SK-N-MC (cell line): Measurements from ENCODE around the gene ESPNL.

ENCODE experiments used
- EZH2 ChIP-seq: fragments of 200-600 bp; sonication (generic); IDR thresholded peaks from one replicate; pipeline ENCODE4 v1.6.1; 2017; ENCODE audit warnings: antibody characterized with exemption
- FOXP2 ChIP-seq: optimal IDR thresholded peaks from 2 replicates; pipeline ENCODE3; 2011; ENCODE audit warnings: mild to moderate bottlenecking, moderate library complexity; ENCODE audit not compliant: insufficient read depth; ENCODE audit errors: extremely low read length, control extremely low read depth
- POLR2AphosphoS5 ChIP-seq: IDR thresholded peaks from 2 replicates; pipeline ENCODE4 v1.6.1; 2012; ENCODE audit warnings: mild to moderate bottlenecking, low read depth, low read length, borderline replicate concordance

DNA sequence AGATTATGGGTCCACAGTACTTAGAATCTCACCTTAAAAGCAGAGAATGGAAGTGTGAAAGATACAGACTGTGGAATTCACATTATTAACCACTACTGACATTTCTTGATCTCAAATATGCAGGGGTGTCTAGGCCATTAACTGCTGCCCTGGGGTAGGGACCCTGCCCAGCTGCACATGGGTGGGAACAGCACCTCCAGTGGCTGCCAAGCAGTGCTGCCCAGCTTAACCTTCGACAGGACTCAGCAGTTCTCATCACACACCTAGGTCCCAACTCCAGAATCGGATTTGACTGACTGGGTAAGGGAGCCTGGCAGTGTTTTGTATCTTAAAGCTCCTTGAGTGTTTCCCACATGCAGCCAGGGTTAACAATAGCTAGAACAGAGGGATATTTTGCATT lies 73.6 kb downstream of the ESPNL start:
- TF ChIP-seq EZH2 (no peak), POLR2AphosphoS5 (no peak), FOXP2 (no peak)
